Left ventricle myocardium inferior (tissue), 1 donor: ENCODE data around the gene MAML2. TPM values are rescaled to one million over a fixed set of nuclear protein-coding genes. Genes with fewer than 3 reads are reported as not detected.

Source experiments
- DNase-seq: peaks from one replicate; pipeline ENCODE4 v3.0.0-alpha.2; 2020
- H3K27ac ChIP-seq: fragments of 200-600 bp; replicated peaks from 2 replicates; pipeline ENCODE4 v1.8.0; 2021
- H3K27me3 ChIP-seq: fragments of 200-600 bp; 2 replicates; pipeline ENCODE4 v1.8.0; 2021; ENCODE audit warnings: low read depth
- H3K36me3 ChIP-seq: fragments of 200-600 bp; 2 replicates; pipeline ENCODE4 v1.8.0; 2021
- H3K4me1 ChIP-seq: fragments of 200-600 bp; 2 replicates; pipeline ENCODE4 v1.8.0; 2021
- H3K4me3 ChIP-seq: fragments of 200-600 bp; 2 replicates; pipeline ENCODE4 v1.8.0; 2021; ENCODE audit warnings: mild to moderate bottlenecking, moderate library complexity
- H3K9me3 ChIP-seq: fragments of 200-600 bp; replicated peaks from 2 replicates; pipeline ENCODE4 v1.8.0; 2021
- intact Hi-C: fragments of 100-400 bp; cut with micrococcal nuclease; formaldehyde crosslinking; loops from one replicate; pipeline ENCODE4 v1.11.0; 2022
- total RNA-seq: library from RNA; stranded (reverse); fragmentation: NEBNext Ultra II Directional; extraction: Animal tissue kit (Norgen Biotek cat#: 25700); gene quantifications from one replicate; pipeline ENCODE4 v1.2.1, GENCODE V29; 2021
- TF ChIP-seq, protein P1 (sequence below): fragments of 200-600 bp; IDR thresholded peaks from 2 replicates; pipeline ENCODE4 v1.8.0; 2021; ENCODE audit warnings: antibody characterized with exemption, mild to moderate bottlenecking, borderline replicate concordance
- donor health status: DM: no; HTN: yes; CAD: no; lungs with severe emphysema.

The MAML2 gene
- total RNA-seq, 1 donor from 2014 or later: 4.5 TPM

DNA sequence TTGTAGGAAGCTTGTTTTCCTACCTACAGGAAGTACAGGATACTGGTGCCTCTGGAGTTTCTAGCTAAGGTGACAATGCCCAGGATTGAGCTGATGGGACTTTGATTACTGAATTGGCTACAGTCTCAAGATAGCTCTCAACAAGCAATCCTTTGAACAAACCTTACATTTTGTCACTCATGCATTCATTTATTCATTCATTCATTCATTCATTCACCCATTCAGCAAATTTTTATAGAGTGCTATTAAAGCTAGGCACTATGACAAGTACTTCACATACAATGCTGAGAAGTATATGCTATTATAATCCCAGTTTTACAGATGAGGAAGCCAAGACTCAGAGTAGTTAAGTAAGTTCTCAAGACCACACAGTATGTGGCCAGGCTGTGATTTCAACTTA, 316.0 kb downstream of the MAML2 start:
- Histone ChIP-seq H3K4me1 (no peaks in the 10 kb centered on the region), H3K4me3 (no peak overlapping the region), H3K27ac (no peak overlapping the region), H3K27me3 (no peaks in the 10 kb centered on the region), H3K36me3 (no peaks in the 10 kb centered on the region), H3K9me3 (no peaks in the 10 kb centered on the region)
- no peak for DNase-seq
- TF ChIP-seq, protein P1, sequence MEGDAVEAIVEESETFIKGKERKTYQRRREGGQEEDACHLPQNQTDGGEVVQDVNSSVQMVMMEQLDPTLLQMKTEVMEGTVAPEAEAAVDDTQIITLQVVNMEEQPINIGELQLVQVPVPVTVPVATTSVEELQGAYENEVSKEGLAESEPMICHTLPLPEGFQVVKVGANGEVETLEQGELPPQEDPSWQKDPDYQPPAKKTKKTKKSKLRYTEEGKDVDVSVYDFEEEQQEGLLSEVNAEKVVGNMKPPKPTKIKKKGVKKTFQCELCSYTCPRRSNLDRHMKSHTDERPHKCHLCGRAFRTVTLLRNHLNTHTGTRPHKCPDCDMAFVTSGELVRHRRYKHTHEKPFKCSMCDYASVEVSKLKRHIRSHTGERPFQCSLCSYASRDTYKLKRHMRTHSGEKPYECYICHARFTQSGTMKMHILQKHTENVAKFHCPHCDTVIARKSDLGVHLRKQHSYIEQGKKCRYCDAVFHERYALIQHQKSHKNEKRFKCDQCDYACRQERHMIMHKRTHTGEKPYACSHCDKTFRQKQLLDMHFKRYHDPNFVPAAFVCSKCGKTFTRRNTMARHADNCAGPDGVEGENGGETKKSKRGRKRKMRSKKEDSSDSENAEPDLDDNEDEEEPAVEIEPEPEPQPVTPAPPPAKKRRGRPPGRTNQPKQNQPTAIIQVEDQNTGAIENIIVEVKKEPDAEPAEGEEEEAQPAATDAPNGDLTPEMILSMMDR: no peak
- intact Hi-C loops: no loop called here

DNA sequence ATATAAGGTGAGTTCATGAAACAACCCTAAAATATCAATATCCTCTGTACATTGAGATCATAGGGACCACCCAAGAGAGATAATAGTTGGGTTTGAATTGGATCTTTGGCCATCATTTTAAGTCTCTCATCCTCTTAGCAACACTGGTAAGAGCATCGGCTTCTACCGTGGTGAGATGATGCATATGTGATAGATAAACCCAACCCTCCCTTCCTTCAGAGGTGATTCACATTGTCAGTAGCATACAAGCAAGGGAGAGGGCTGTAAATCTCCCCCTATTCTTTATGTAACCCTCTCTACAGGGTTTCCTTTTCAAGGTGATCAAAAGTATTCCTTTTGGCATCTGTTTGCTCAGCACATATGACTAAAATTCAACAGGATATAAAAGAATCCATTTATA, 316.7 kb downstream of the MAML2 start:
- Histone ChIP-seq H3K27ac (no peak overlapping the region), H3K4me1 (no peaks in the 10 kb centered on the region), H3K27me3 (no peaks in the 10 kb centered on the region), H3K4me3 (no peak overlapping the region), H3K36me3 (no peaks in the 10 kb centered on the region), H3K9me3 (no peaks in the 10 kb centered on the region)
- TF ChIP-seq, protein P1: no peak
- DNase-seq: no peak
- intact Hi-C loops: no loop called here

GRCh38 chr11:96024666-96025065, 318.3 kb downstream of the MAML2 start:
- H3K27ac ChIP-seq: no peak overlapping the region
- H3K36me3 ChIP-seq: no peaks in the 10 kb centered on the region
- no peaks in the 10 kb centered on the region for H3K27me3 ChIP-seq
- TF ChIP-seq, protein P1: no peak
- H3K4me3 ChIP-seq: no peak overlapping the region
- intact Hi-C loops: no loop called here
- H3K9me3 ChIP-seq: no peaks in the 10 kb centered on the region
- H3K4me1 ChIP-seq: no peaks in the 10 kb centered on the region
- no peak for DNase-seq

GRCh38 chr11:96023275-96023674, 319.7 kb downstream of the MAML2 start:
- intact Hi-C loops: no loop called here
- H3K4me3 ChIP-seq: no peak overlapping the region
- H3K4me1 ChIP-seq: no peaks in the 10 kb centered on the region
- TF ChIP-seq, protein P1: no peak
- DNase-seq: no peak
- H3K27me3 ChIP-seq: no peaks in the 10 kb centered on the region
- no peak overlapping the region for H3K27ac ChIP-seq
- no peaks in the 10 kb centered on the region for H3K36me3 ChIP-seq
- no peaks in the 10 kb centered on the region for H3K9me3 ChIP-seq

GRCh38 chr11:96021901-96022650, 320.9 kb downstream of the MAML2 start:
- Histone ChIP-seq H3K4me1 (no peaks in the 10 kb centered on the region), H3K27ac (no peak overlapping the region), H3K27me3 (no peaks in the 10 kb centered on the region), H3K4me3 (no peak overlapping the region), H3K36me3 (no peaks in the 10 kb centered on the region), H3K9me3 (no peaks in the 10 kb centered on the region)
- TF ChIP-seq, protein P1: no peak
- intact Hi-C loops: no loop called here
- DNase-seq: no peak
